Kidney (tissue), 14 donors: ENCODE results near the gene SPEM2. TPM values are rescaled to one million over a fixed set of nuclear protein-coding genes. Genes with fewer than 3 reads are reported as not detected.

Source experiments
- DNase-seq, 5 donors: peaks; one replicate each; pipeline ENCODE4 v3.0.0-alpha.2; 2013 to 2020
- FAIRE-seq: peaks from 2 replicates; lab custom pipeline; 2012; peaks lifted over from hg19 to GRCh38; lab: Jason Lieb, UNC
- H3K27ac ChIP-seq, 2 donors: one replicate each; pipeline ENCODE4 v1.7.0; 2013; ENCODE audit warnings: low read depth in 2 of 2, low read length in 2 of 2, inconsistent platforms in 1 of 2
- H3K27me3 ChIP-seq: one replicate; pipeline ENCODE4 v1.7.1; 2013; ENCODE audit warnings: low read length, inconsistent platforms; ENCODE audit not compliant: control insufficient read depth, insufficient read depth
- H3K36me3 ChIP-seq, 3 donors: one replicate each; pipeline versions ENCODE4 v1.7.0 to v1.7.1; 2013; ENCODE audit warnings: low read length in 3 of 3, control low read depth in 1 of 3, inconsistent platforms in 1 of 3; ENCODE audit not compliant: insufficient read depth in 3 of 3, control insufficient read depth in 2 of 3
- H3K4me1 ChIP-seq, 3 donors: one replicate each; pipeline versions ENCODE4 v1.7.0 to v1.7.1; 2013; ENCODE audit warnings: low read length in 3 of 3, inconsistent platforms in 1 of 3, low read depth in 1 of 3; ENCODE audit not compliant: control insufficient read depth in 2 of 3, insufficient read depth in 2 of 3
- H3K4me3 ChIP-seq, 3 donors: one replicate each; pipeline versions ENCODE4 v1.7.0 to v1.8.1; 2013; ENCODE audit warnings: low read length in 3 of 3, control low read depth in 1 of 3, inconsistent platforms in 1 of 3
- H3K9ac ChIP-seq, 3 donors: one replicate each; pipeline versions ENCODE4 v1.7.0 to v1.7.1; 2013; ENCODE audit warnings: low read length in 3 of 3, control low read depth in 1 of 3, inconsistent platforms in 1 of 3
- H3K9me3 ChIP-seq, 3 donors: one replicate each; pipeline versions ENCODE4 v1.7.0 to v1.7.1; 2013; ENCODE audit warnings: low read length in 3 of 3, control low read depth in 1 of 3, inconsistent platforms in 1 of 3; ENCODE audit not compliant: control insufficient read depth in 2 of 3, insufficient read depth in 1 of 3
- CTCF ChIP-seq: IDR thresholded peaks from 3 replicates; pipeline ENCODE4 v1.5.1; 2012; ENCODE audit warnings: mild to moderate bottlenecking, moderate library complexity, borderline replicate concordance; ENCODE audit not compliant: insufficient read depth; ENCODE audit errors: extremely low read depth
- intact Hi-C: fragments of 100-400 bp; cut with DNase I; formaldehyde crosslinking; loops from one replicate; pipeline ENCODE4 v1.11.1; 2022
- polyA plus RNA-seq: library from polyadenylated mRNA; stranded (reverse); fragments of 350-450 nt; fragmentation: Illumina TruSeq; extraction: RNeasy Lipid Tissue Mini Kit (QIAGEN cat#74804); gene quantifications from one replicate; pipeline ENCODE4 v1.2.3, GENCODE V29; 2014; ENCODE audit warnings: low read depth, low replicate concordance; ENCODE audit not compliant: insufficient read depth
- total RNA-seq: library from RNA; stranded (reverse); fragmentation: NEBNext Ultra II Directional; extraction: Animal tissue kit (Norgen Biotek cat#: 25700); gene quantifications from one replicate; pipeline ENCODE4 v1.2.1, GENCODE V29; 2021
- donor health status: control.
- donor health status: control.
- donor health status: control.
- donor health status: control.
- donor health status: control.
- donor health status: DM: yes; HTN: yes; CAD: no.
- donor health status: Normal renal cell carcinoma (clear cell type).

Gene SPEM2
- total and polyA plus RNA-seq, 2 donors from 2014 or later, result not detected

- intact Hi-C loops, result no loop called here
- FAIRE-seq, result no peak
Measured at GRCh38 chr17:7426896-7427489, 1.6 kb downstream of the SPEM2 start.

GRCh38 chr17:7427549-7427948 is 2.1 kb downstream of the SPEM2 start:
- FAIRE-seq, result no peak
- Histone ChIP-seq H3K27me3 (no peaks in the 10 kb centered on the region), H3K4me3 (no peak overlapping the region), H3K27ac (no peak overlapping the region), H3K9ac (no peak overlapping the region), H3K9me3 (no peaks in the 10 kb centered on the region), H3K4me1 (no peaks in the 10 kb centered on the region), H3K36me3 (no peaks in the 10 kb centered on the region)
- no peak for DNase-seq
- intact Hi-C loops, result no loop called here
- no peak for TF ChIP-seq CTCF

More at GRCh38 chr17:7426896-7427489, 1.6 kb downstream of the SPEM2 start:
- H3K9me3 ChIP-seq, result no peaks in the 10 kb centered on the region
- H3K9ac ChIP-seq, result no peak overlapping the region
- TF ChIP-seq CTCF, result no peak
- H3K27ac ChIP-seq, result no peak overlapping the region
- no peaks in the 10 kb centered on the region for H3K36me3 ChIP-seq
- no peak overlapping the region for H3K4me3 ChIP-seq
- peak in 1 of 5 donors; percentile 51 for DNase-seq
- no peaks in the 10 kb centered on the region for H3K4me1 ChIP-seq
- no peaks in the 10 kb centered on the region for H3K27me3 ChIP-seq

GRCh38 chr17:7428557-7428956 is 3.1 kb downstream of the SPEM2 start, which contains the start of gene SPEM3:
Gene SPEM3 (plus strand): TSS chr17:7428857. CDS start chr17:7428903, 46 bp downstream.
- intact Hi-C loops, result no loop called here
- Histone ChIP-seq H3K9ac (no peak within 1 kb of the TSS), H3K27me3 (no peaks in the 10 kb centered on the region), H3K27ac (no peak within 1 kb of the TSS), H3K4me1 (no peaks in the 10 kb centered on the region), H3K4me3 (no peak within 1 kb of the TSS), H3K9me3 (no peaks in the 10 kb centered on the region), H3K36me3 (no peaks in the 10 kb centered on the region)
- no peak for DNase-seq
- no peak for TF ChIP-seq CTCF
- FAIRE-seq, result no peak
